Panc1 (cell line): Measurements from ENCODE around the gene CFAP57. TPM values are rescaled to one million over a fixed set of nuclear protein-coding genes. Genes with fewer than 3 reads are reported as not detected.

Source experiments
- ATAC-seq: fragments of 200-7000 bp; cut with Tn5 transposase; 2 replicates; pipeline ENCODE4 v1.9.1; 2020; ENCODE audit warnings: mild to moderate bottlenecking, moderate library complexity
- BruUV-seq: library from RNA; stranded (reverse); fragments of 400-500 nt; replicated peaks from 2 replicates; lab custom pipeline; 2021; lab: Mats Ljungman, UMichigan
- CTCF ChIA-PET: fragments of 300-600 bp; sonication (Branson Sonifier 250); formaldehyde crosslinking; loops from one replicate; lab custom pipeline; 2022; ENCODE audit warnings: antibody characterized with exemption; lab: Charles Lee
- POLR2A ChIA-PET: fragments of 300-600 bp; sonication (Branson Sonifier 250); formaldehyde crosslinking; loops from one replicate; lab custom pipeline; 2022; ENCODE audit warnings: antibody characterized with exemption; lab: Charles Lee
- DNase-seq: peaks from one replicate; pipeline ENCODE4 v3.0.0-alpha.2; 2010; ENCODE audit warnings: low read depth, low spot score
- H3K27ac ChIP-seq: 2 replicates; pipeline ENCODE4 v1.5.1; 2011; ENCODE audit warnings: mild to moderate bottlenecking, low read length, inconsistent platforms
- H3K27me3 ChIP-seq: fragments of 200-500 bp; sonication (Bioruptor generic); 2 replicates; pipeline ENCODE4 v1.6.0; 2014; ENCODE audit warnings: low read length, inconsistent platforms; ENCODE audit not compliant: control insufficient read depth, insufficient read depth
- H3K36me3 ChIP-seq: fragments of 200-500 bp; sonication (Bioruptor generic); 2 replicates; pipeline ENCODE4 v1.5.1; 2014; ENCODE audit warnings: inconsistent platforms, mild to moderate bottlenecking, low read length, moderate library complexity; ENCODE audit not compliant: control insufficient read depth, insufficient read depth
- H3K4me1 ChIP-seq: 2 replicates; pipeline ENCODE4 v1.5.1; 2011; ENCODE audit warnings: inconsistent platforms, mild to moderate bottlenecking, low read length, moderate library complexity; ENCODE audit not compliant: control insufficient read depth, insufficient read depth
- H3K4me3 ChIP-seq, 2 experiments: 2 replicates each; pipeline ENCODE4 v1.5.1; 2011 to 2012; ENCODE audit warnings: low read depth in 2 of 2, low read length in 2 of 2, mild to moderate bottlenecking in 2 of 2, inconsistent platforms in 1 of 2, moderate library complexity in 1 of 2
- H3K9me3 ChIP-seq: fragments of 200-500 bp; sonication (Bioruptor generic); 2 replicates; pipeline ENCODE4 v1.5.1; 2014; ENCODE audit warnings: low read depth, mild to moderate bottlenecking, inconsistent platforms, low read length, moderate library complexity; ENCODE audit not compliant: control insufficient read depth, insufficient read depth
- CTCF ChIP-seq: fragments of 450-650 bp; IDR thresholded peaks from 2 replicates; pipeline ENCODE4 v1.5.1; 2017; ENCODE audit warnings: mild to moderate bottlenecking
- POLR2AphosphoS5 ChIP-seq: IDR thresholded peaks from 2 replicates; pipeline ENCODE4 v1.6.1; 2012; ENCODE audit warnings: mild to moderate bottlenecking, low read depth, low read length, moderate library complexity
- REST ChIP-seq, 2 experiments: IDR thresholded peaks; 2 replicates each; pipeline ENCODE4 v1.6.1; 2011 to 2012; ENCODE audit warnings: low read depth in 2 of 2, control low read depth in 1 of 2, low read length in 1 of 2, mild to moderate bottlenecking in 1 of 2, moderate library complexity in 1 of 2; ENCODE audit not compliant: insufficient read depth in 1 of 2
- SIN3A ChIP-seq: IDR thresholded peaks from 2 replicates; pipeline ENCODE4 v1.6.1; 2012; ENCODE audit warnings: low read depth, mild to moderate bottlenecking, low read length, moderate library complexity, borderline replicate concordance; ENCODE audit not compliant: insufficient read depth
- TCF7L2 ChIP-seq: IDR thresholded peaks from 2 replicates; pipeline ENCODE4 v1.6.1; 2011; ENCODE audit warnings: mild to moderate bottlenecking, low read depth, low read length, inconsistent platforms
- in situ Hi-C: cut with HindIII; loops from 2 replicates; pipeline ENCODE4 v1.10.0; 2016; ENCODE audit warnings: low sequenced_read_pairs, low pct_unique_long_range_greater_than_20kb
- intact Hi-C: fragments of 100-400 bp; cut with micrococcal nuclease; formaldehyde crosslinking; loops from one replicate; pipeline ENCODE4 v1.10.0; 2022; ENCODE audit not compliant: unreplicated experiment
- total RNA-seq: library from RNA; stranded (reverse); gene quantifications from one replicate; pipeline ENCODE4 v1.2.1, GENCODE V29; 2021; ENCODE audit not compliant: unreplicated experiment

The CFAP57 gene
- total RNA-seq, 1 experiment from 2014 or later, result 0.69 TPM

- TF ChIP-seq REST (IDR thresholded peaks at IDR 0.05; ENCODE audit: insufficient read depth in 1 of 2, low read depth in 2 of 2, low read length in 1 of 2) (no peak), SIN3A (no peak), TCF7L2 (no peak), CTCF (no peak), POLR2AphosphoS5 (no peak)
- Histone ChIP-seq H3K4me3 (no peak overlapping the region), H3K9me3 (no peaks in the 10 kb centered on the region), H3K36me3 (no peaks in the 10 kb centered on the region), H3K27ac (no peak overlapping the region), H3K4me1 (no peaks in the 10 kb centered on the region), H3K27me3 (0 out of 2 replicates have a peak, but pooled peaks cover 5% of the 10 kb centered on the region)
- intact Hi-C loops (no loop called here), in situ Hi-C loops (no loop called here)
- no TSS peak for BruUV-seq
- no peak for DNase-seq
- POLR2A ChIA-PET, result no interaction called here
- no peak for ATAC-seq
- CTCF ChIA-PET, result no interaction called here
Observed at GRCh38 chr1:43134068-43134467, 38.1 kb upstream of the CFAP57 start.

DNA sequence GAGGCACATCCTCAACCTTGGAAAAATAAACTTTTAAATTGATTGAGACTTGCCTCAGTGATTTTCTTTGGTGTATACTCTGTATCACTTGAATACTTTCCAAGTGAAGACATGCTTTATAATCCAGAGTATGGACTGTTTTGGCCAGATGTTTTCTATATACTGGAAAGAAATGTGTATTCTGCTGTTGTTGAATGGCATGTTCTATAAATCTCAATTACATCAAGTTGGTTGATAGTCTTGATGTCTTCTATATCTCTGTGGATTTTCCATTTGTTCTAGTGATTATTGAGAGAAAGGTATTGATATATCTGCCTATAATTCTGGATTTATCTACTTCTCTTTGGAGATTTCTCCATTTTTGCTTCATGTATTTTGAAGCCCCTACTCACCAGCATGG lies 37.5 kb upstream of the CFAP57 start:
- ChIA-PET CTCF (no interaction called here), POLR2A (no interaction called here)
- H3K9me3 ChIP-seq, result no peaks in the 10 kb centered on the region
- 0 out of 2 replicates have a peak, but pooled peaks cover 5% of the 10 kb centered on the region for H3K27me3 ChIP-seq
- intact Hi-C loops, result no loop called here
- in situ Hi-C loops, result no loop called here
- no peak for ATAC-seq
- BruUV-seq, result no TSS peak
- H3K27ac ChIP-seq, result no peak overlapping the region
- H3K4me1 ChIP-seq, result no peaks in the 10 kb centered on the region
- no peak overlapping the region for H3K4me3 ChIP-seq
- no peak for TF ChIP-seq TCF7L2
- no peak for TF ChIP-seq POLR2AphosphoS5
- TF ChIP-seq REST (IDR thresholded peaks at IDR 0.05; ENCODE audit: insufficient read depth in 1 of 2, low read depth in 2 of 2, low read length in 1 of 2), result no peak
- TF ChIP-seq CTCF, result no peak
- no peak for TF ChIP-seq SIN3A
- H3K36me3 ChIP-seq, result no peaks in the 10 kb centered on the region
- DNase-seq, result no peak
